SJSA1 (cell line): ENCODE measurements around the gene EDEM2. TPM values are rescaled to one million over a fixed set of nuclear protein-coding genes. Genes with fewer than 3 reads are reported as not detected.
"Not testable (repeated sequence)": the region's sequence is repeated elsewhere in the genome, so short reads cannot be mapped to it uniquely, and the experiment has no call there.

ENCODE experiments used
- DNase-seq, 2 experiments: peaks; one replicate each; pipeline ENCODE4 v3.0.0-alpha.2; 2015 to 2020; ENCODE audit warnings: low spot score in 2 of 2, low read depth in 1 of 2
- H3K27ac ChIP-seq: fragments of 250-450 bp; sonication (Bioruptor Pico); 2 replicates; pipeline ENCODE4 v1.5.1; 2020; ENCODE audit warnings: mild to moderate bottlenecking, moderate library complexity
- H3K27me3 ChIP-seq: fragments of 250-450 bp; sonication (Bioruptor Pico); replicated peaks from 2 replicates; pipeline ENCODE4 v1.5.1; 2020; ENCODE audit warnings: mild to moderate bottlenecking, moderate library complexity
- H3K36me3 ChIP-seq: fragments of 250-450 bp; sonication (Bioruptor Pico); 2 replicates; pipeline ENCODE4 v1.5.1; 2020; ENCODE audit warnings: mild to moderate bottlenecking
- H3K4me1 ChIP-seq: fragments of 250-450 bp; sonication (Bioruptor Pico); replicated peaks from 2 replicates; pipeline ENCODE4 v1.6.1; 2021; ENCODE audit warnings: mild to moderate bottlenecking
- H3K4me3 ChIP-seq: fragments of 250-450 bp; sonication (Bioruptor Pico); 2 replicates; pipeline ENCODE4 v1.5.1; 2020; ENCODE audit warnings: mild to moderate bottlenecking
- H3K9me3 ChIP-seq: fragments of 250-450 bp; sonication (Bioruptor Pico); replicated peaks from 2 replicates; pipeline ENCODE4 v1.5.1; 2020; ENCODE audit warnings: mild to moderate bottlenecking
- total RNA-seq: library from RNA; depleted of rRNA; stranded (reverse); fragments of >200 nt; shearing (Covaris generic); gene quantifications from 2 replicates; pipeline ENCODE4 v1.2.3, GENCODE V29; 2014; rRNA removed

Gene EDEM2
- total RNA-seq, 1 experiment from 2014 or later = 19.1 TPM

- peaks cover 30% of the 10 kb centered on the region for H3K36me3 ChIP-seq
Measured at GRCh38 chr20:35077341-35077740, 69.8 kb downstream of the EDEM2 start.

GRCh38 chr20:35071436-35072153 lies 75.5 kb downstream of the EDEM2 start:
- H3K27ac ChIP-seq, H3K27me3 ChIP-seq, H3K4me1 ChIP-seq, H3K4me3 ChIP-seq, H3K9me3 ChIP-seq, DNase-seq: not testable (repeated sequence)
- H3K36me3 ChIP-seq = peaks cover 50% of the 10 kb centered on the region

More at GRCh38 chr20:35077341-35077740, 69.8 kb downstream of the EDEM2 start:
- Histone ChIP-seq H3K27me3 (no peaks in the 10 kb centered on the region), H3K4me3 (no peak overlapping the region), H3K9me3 (no peaks in the 10 kb centered on the region), H3K4me1 (no peaks in the 10 kb centered on the region), H3K27ac (no peak overlapping the region)
- DNase-seq = no peak

GRCh38 chr20:35066194-35066593 lies 80.9 kb downstream of the EDEM2 start:
- Histone ChIP-seq H3K4me1 (no peaks in the 10 kb centered on the region), H3K27me3 (no peaks in the 10 kb centered on the region), H3K27ac (no peak overlapping the region), H3K4me3 (no peak overlapping the region), H3K36me3 (peaks cover 58% of the 10 kb centered on the region), H3K9me3 (no peaks in the 10 kb centered on the region)
- DNase-seq = no peak

Other genes with a start within 250 kb of the EDEM2 start
- 91.2 and 95.5 TPM in 2 replicates for gene GSS, start 191.5 kb downstream of the EDEM2 start, total RNA-seq
- not detected in 2 replicates for gene MYH7B, start 191.5 kb downstream of the EDEM2 start, total RNA-seq
- gene TRPC4AP, start 54.5 kb downstream of the EDEM2 start, total RNA-seq = 25.3 and 36.8 TPM in 2 replicates
- 20.4 and 22.0 TPM in 2 replicates for gene PROCR, start 24.7 kb upstream of the EDEM2 start, total RNA-seq
- 0.50 and 0.71 TPM in 2 replicates for gene MMP24, start 79.4 kb upstream of the EDEM2 start, total RNA-seq
- gene MMP24OS, start 130.8 kb upstream of the EDEM2 start, total RNA-seq = 18.5 and 19.1 TPM in 2 replicates
- gene EIF6, start 137.4 kb upstream of the EDEM2 start, total RNA-seq = 118 and 155 TPM in 2 replicates
- gene FAM83C, start 145.1 kb upstream of the EDEM2 start, total RNA-seq = not detected in 2 replicates